Esophagus squamous epithelium (tissue), 4 donors: ENCODE measurements around the gene HMX3.

Experiments
- CTCF ChIP-seq, 6 experiments: fragments of 450-650 bp in 4 of 6; fragments of 200-600 bp in 2 of 6; sonication (generic) in 2 of 6; IDR thresholded peaks; one replicate each; pipeline ENCODE4 v1.5.1; 2016 to 2019; ENCODE audit warnings: antibody characterized with exemption in 6 of 6, mild to moderate bottlenecking in 4 of 6, moderate library complexity in 4 of 6
- POLR2A ChIP-seq, 4 donors: fragments of 450-650 bp; IDR thresholded peaks; one replicate each; pipeline ENCODE4 v1.6.1; 2017; ENCODE audit warnings: antibody characterized with exemption in 4 of 4, mild to moderate bottlenecking in 4 of 4, moderate library complexity in 3 of 4

DNA sequence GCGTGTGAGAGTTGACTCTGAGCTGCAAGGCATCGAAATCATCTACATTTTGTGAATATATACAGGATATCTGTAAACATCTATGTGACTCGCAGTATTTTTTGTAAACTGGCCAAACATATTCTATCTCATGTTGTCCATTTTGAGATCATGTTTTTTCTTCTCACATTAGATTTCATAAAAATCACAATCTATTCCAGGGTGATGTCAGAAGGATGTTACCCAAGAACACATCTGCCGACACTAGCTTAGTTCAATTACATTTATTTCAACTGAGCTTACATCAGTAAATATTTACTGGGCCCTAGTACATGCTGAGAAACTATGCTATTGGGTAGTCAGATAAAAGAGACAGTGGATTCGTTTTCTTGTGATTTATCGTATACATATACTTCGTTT lies 16.0 kb downstream of the HMX3 start:
- TF ChIP-seq CTCF (IDR thresholded peaks at IDR 0.05) (no peak), POLR2A (IDR thresholded peaks at IDR 0.05) (no peak)
